ENCODE measurements around the gene NEU2.
"Not testable (repeated sequence)": the region's sequence is repeated elsewhere in the genome, so short reads cannot be mapped to it uniquely, and the experiment has no call there.

NEU2 gene

GRCh38 chr2:233010569-233011267 is 21.8 kb upstream of the NEU2 start:
- no peak for DNase-seq (ENCODE audit: low read depth, low spot score)

- DNase-seq (ENCODE audit: low read depth, low spot score): no peak
Observed at GRCh38 chr2:233011268-233011650, 21.2 kb upstream of the NEU2 start.

- no peak for DNase-seq (ENCODE audit: low read depth, low spot score)
Observed at GRCh38 chr2:233011702-233012131, 20.8 kb upstream of the NEU2 start.

- DNase-seq (ENCODE audit: low read depth, low spot score): no peak
Observed at GRCh38 chr2:233012301-233012971, 20.0 kb upstream of the NEU2 start.

GRCh38 chr2:233013027-233013461 is 19.4 kb upstream of the NEU2 start, which contains the start of gene NGEF:
Gene NGEF, minus strand, starts transcription at chr2:233013256. Its CDS starts 38,366 bp downstream, at chr2:232974890.
- no peak for DNase-seq (ENCODE audit: low read depth, low spot score)

GRCh38 chr2:233013650-233014049 is 18.8 kb upstream of the NEU2 start:
- DNase-seq (ENCODE audit: low read depth, low spot score): no peak

- no peak for DNase-seq (ENCODE audit: low read depth, low spot score)
Observed at GRCh38 chr2:233015019-233015645, 17.3 kb upstream of the NEU2 start.

GRCh38 chr2:233017947-233018346 is 14.5 kb upstream of the NEU2 start:
- DNase-seq (ENCODE audit: low read depth, low spot score): no peak

GRCh38 chr2:233019610-233020009 is 12.9 kb upstream of the NEU2 start:
- DNase-seq (ENCODE audit: low read depth, low spot score): not testable (repeated sequence)

GRCh38 chr2:233020454-233020853 is 12.0 kb upstream of the NEU2 start:
- DNase-seq (ENCODE audit: low read depth, low spot score): no peak

- DNase-seq (ENCODE audit: low read depth, low spot score): no peak
Observed at GRCh38 chr2:233021771-233022170, 10.7 kb upstream of the NEU2 start.

- no peak for DNase-seq (ENCODE audit: low read depth, low spot score)
Observed at GRCh38 chr2:233022561-233022960, 9.9 kb upstream of the NEU2 start.

GRCh38 chr2:233023007-233023760 is 9.3 kb upstream of the NEU2 start:
- no peak for DNase-seq (ENCODE audit: low read depth, low spot score)

GRCh38 chr2:233023761-233024410 is 8.6 kb upstream of the NEU2 start:
- DNase-seq (ENCODE audit: low read depth, low spot score): no peak

- no peak for DNase-seq (ENCODE audit: low read depth, low spot score)
Observed at GRCh38 chr2:233025706-233026105, 6.8 kb upstream of the NEU2 start.

GRCh38 chr2:233026198-233026813 is 6.2 kb upstream of the NEU2 start:
- no peak for DNase-seq (ENCODE audit: low read depth, low spot score)

- DNase-seq (ENCODE audit: low read depth, low spot score): no peak
Observed at GRCh38 chr2:233029321-233029720, 3.2 kb upstream of the NEU2 start.

- DNase-seq (ENCODE audit: low read depth, low spot score): no peak
Observed at GRCh38 chr2:233031556-233032500, 644 bp upstream of the NEU2 start.

- no peak for DNase-seq (ENCODE audit: low read depth, low spot score)
Observed at GRCh38 chr2:233033672-233034071, 1.2 kb downstream of the NEU2 start.
